ENCODE results near the gene FBRS. TPM values are rescaled to one million over a fixed set of nuclear protein-coding genes. Genes with fewer than 3 reads are reported as not detected.
A peak's percentile ranks its signal among the peaks of the same experiment; 100 is the strongest.
"Not testable (repeated sequence)": the region's sequence is repeated elsewhere in the genome, so short reads cannot be mapped to it uniquely, and the experiment has no call there.

The FBRS gene
- total RNA-seq, 1 donor from 2014 or later, result 46.9 TPM

DNA sequence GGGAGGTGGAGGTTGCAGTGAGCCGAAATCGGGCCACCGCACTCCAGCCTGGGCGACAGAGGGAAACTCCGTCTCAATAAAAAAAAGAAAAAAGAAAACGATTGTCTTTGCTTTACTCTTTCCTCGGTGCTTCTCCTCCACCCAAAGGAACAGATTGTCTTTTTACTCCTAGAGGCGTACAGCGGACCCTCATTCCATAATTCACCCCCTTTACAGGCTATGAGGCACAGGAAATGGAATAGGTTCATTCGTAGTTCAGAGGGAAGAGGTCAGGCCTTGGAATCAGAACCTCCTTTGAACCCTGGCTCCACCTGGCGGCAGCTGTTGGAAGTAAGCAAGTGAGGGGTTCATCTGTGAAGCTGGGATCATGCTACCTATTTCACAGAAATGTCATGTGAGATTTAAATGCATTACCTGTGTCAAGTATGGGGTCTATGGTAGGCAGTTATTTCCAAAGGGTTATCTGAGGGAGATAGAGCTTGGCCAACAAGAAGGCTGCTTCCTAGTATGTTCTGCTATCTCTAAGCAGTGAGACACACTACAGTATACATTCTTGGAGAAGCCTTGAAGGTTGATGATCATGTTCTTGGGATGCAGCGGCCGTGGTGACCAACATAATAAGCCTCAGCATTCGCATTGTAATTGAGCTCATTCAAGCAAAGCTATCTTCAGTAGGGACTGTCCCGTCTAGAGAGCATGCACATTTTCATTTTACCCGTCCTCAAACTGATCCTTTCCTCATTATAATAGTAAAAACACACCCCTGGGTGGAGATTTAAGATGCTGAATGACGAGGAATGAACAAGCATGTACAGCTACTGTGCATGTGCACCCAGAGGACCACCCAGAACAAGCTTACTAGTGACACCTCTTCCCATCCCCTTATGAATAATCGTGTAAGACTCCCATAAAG lies 29.3 kb upstream of the FBRS start:
- no peak for DNase-seq (ENCODE audit: low read depth)
- peak overlapping the region; percentile 35 for H3K4me3 ChIP-seq (ENCODE audit: low read depth, low read length)

DNA sequence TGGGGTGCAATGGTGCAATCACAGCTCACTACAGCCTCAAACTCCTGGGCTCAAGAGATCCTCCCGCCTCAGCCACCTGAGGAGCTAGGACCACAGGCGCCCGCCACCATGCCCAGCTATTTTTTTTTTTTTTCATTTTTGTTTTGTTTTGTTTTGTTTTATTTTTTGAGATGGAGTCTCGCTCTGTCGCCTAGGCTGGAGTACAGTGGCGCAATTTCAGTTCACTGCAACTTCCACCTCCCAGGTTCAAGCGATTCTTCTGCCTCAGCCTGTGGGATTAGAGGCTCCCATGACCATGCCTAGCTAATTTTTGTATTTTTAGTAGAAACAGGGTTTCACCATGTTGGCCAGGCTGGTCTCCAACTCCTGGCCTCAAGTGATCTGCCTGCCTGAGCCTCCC lies 25.8 kb upstream of the FBRS start:
- H3K4me3 ChIP-seq (ENCODE audit: low read depth, low read length); DNase-seq (ENCODE audit: low read depth): not testable (repeated sequence)

More for the DNA sequence above, 29.3 kb upstream of the FBRS start:
- TF ChIP-seq, protein P1, sequence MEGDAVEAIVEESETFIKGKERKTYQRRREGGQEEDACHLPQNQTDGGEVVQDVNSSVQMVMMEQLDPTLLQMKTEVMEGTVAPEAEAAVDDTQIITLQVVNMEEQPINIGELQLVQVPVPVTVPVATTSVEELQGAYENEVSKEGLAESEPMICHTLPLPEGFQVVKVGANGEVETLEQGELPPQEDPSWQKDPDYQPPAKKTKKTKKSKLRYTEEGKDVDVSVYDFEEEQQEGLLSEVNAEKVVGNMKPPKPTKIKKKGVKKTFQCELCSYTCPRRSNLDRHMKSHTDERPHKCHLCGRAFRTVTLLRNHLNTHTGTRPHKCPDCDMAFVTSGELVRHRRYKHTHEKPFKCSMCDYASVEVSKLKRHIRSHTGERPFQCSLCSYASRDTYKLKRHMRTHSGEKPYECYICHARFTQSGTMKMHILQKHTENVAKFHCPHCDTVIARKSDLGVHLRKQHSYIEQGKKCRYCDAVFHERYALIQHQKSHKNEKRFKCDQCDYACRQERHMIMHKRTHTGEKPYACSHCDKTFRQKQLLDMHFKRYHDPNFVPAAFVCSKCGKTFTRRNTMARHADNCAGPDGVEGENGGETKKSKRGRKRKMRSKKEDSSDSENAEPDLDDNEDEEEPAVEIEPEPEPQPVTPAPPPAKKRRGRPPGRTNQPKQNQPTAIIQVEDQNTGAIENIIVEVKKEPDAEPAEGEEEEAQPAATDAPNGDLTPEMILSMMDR (conservative IDR thresholded peaks at IDR 0.05; ENCODE audit: low read depth, low read length), result peak; percentile 98

DNA sequence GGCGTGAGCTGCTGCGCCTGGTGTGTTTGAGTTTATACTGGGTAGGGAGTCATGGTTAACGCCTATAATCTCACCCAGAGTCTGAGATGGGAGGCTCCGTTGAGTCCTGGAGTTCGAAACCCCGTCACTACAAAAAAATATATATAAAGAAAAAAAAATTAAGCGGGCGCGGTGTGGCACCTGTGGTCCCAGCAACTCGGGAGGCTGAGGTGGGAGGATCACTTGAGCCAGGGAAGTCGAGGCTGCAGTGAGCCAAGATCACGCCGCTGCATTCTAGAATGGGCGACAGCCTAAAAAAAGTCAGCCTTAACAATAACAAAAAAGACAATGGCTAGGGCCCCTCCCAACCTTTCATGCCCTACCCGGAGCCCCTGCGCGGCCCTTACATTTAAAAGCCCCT lies 24.7 kb upstream of the FBRS start:
- TF ChIP-seq, protein P1 (conservative IDR thresholded peaks at IDR 0.05; ENCODE audit: low read depth, low read length), result no peak
- H3K4me3 ChIP-seq (ENCODE audit: low read depth, low read length), result peak overlapping the region; percentile 70
- DNase-seq (ENCODE audit: low read depth), result no peak

DNA sequence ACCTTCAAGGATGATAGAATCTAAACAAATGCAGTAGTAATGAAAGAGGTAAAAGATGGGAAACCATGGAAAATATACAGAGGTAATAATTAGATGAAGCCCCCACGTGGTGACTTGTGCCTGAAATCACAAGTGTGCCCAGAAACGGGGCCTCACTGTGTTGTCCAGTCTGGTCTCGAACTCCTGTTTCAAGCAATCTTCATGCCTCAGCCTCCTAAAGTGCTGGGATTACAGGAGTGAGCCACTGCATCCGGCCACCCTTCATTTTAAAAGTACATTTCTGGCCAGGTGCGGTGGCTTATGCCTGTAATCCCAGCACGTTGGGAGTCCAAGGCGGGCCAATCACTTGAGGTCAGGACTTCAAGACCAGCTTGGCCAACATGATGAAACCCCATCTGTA lies 21.6 kb upstream of the FBRS start:
- H3K4me3 ChIP-seq (ENCODE audit: low read depth, low read length), result no peak overlapping the region
- TF ChIP-seq, protein P1 (conservative IDR thresholded peaks at IDR 0.05; ENCODE audit: low read depth, low read length), result no peak
- DNase-seq (ENCODE audit: low read depth), result no peak

DNA sequence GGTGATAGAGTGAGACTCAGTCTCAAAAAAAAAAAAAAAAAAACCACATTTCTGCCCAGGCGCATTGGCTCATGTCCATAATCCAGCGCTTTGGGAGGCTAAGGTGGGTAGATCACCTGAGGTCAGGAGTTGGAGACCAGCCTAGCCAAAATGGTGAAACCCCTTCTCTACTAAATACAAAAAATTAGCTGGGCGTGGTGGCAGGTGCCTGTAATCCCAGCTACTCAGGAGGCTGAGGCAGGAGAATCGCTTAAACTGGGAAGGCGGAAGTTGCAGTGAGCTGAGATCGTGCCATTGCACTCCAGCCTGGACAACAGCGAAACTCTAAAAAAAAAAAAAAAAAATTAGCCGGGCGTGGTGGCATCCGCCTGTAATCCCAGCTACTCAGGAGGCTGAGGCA lies 21.1 kb upstream of the FBRS start:
- not testable (repeated sequence) for DNase-seq (ENCODE audit: low read depth); H3K4me3 ChIP-seq (ENCODE audit: low read depth, low read length)

DNA sequence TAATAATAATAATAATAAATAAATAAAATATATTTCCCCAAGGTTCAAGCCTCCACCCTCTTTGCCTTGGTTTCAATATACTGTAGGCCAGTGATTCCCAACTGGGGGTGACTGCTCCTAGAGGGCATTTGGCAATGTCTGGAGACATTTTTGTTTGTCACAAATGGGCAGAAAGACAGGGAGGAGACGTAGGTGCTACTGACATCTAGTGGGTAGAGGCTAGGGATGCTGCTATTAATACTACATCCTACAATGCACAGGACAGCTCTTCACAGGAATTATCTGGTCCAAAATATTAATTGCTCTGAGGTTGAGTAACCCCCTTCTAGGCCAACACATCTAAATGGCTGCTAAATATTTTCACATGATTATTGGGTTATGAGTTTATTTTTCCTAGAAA lies 20.3 kb upstream of the FBRS start:
- no peak overlapping the region for H3K4me3 ChIP-seq (ENCODE audit: low read depth, low read length)
- TF ChIP-seq, protein P1 (conservative IDR thresholded peaks at IDR 0.05; ENCODE audit: low read depth, low read length), result peak; percentile 78
- no peak for DNase-seq (ENCODE audit: low read depth)

DNA sequence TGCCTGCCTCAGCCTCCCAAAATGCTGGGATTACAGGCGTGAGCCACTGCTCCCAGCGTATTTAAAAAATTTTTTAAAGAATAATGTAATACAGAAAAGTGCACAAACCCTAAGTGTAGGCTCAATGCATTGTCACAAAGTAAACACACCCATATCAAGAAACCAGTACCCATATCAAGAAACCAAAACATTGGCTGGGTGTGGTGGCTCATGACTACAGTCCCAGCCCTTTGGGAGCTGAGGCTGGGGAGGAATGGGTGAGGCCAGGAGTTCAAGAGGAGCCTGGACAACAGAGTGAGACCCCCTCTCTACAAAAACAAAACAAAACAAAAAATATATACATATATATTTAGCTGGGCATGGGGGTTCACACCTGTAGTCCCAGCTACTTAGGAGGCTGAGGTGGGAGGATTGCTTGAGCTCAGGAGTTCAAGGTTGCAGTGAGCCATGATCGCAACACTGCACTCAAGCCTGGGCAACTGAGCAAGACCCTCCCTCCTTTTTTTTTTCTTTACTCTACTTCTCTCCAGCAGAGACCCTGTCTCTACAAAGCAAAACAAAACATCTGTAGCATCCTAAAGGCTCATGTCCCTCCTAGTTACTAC lies 16.8 kb upstream of the FBRS start:
- no peak overlapping the region for H3K4me3 ChIP-seq (ENCODE audit: low read depth, low read length)
- TF ChIP-seq, protein P1 (conservative IDR thresholded peaks at IDR 0.05; ENCODE audit: low read depth, low read length), result no peak
- DNase-seq (ENCODE audit: low read depth), result no peak

All from epithelial cell of proximal tubule (primary cell).